ENCODE data around the gene C8A. TPM values are rescaled to one million over a fixed set of nuclear protein-coding genes. Genes with fewer than 3 reads are reported as not detected.

C8A gene
- polyA plus RNA-seq, 1 donor (not counting 4 experiments of a cell fraction or from before 2014, with no cell fraction given) = not detected

DNA sequence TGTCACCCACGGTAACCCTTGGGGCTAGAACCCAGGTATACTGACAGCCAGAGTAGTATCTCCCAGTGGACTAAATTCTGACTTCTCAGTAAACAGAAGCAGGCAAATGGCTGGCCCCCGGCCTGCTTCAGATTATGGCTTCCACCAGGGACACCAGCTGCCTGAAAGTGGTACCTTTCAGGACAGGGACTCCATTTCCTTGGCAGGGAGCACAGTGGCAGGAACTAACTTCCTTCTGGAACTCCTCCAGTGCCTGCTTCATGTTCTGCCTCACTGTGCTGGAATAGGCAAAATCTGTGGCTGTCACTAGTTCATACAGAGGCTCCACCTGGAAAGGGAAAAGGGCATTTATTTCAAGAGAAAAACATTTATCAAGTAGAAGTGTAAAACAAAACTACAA lies 78.6 kb downstream of the C8A start:
- no peak overlapping the region for H3K4me2 ChIP-seq (ENCODE audit: control insufficient read depth, extremely low read depth, insufficient read depth, low read depth, low read length)
- no peaks in the 10 kb centered on the region for H3K9me1 ChIP-seq (ENCODE audit: control insufficient read depth, extremely low read depth, insufficient read depth, low read length)
- H3K4me3 ChIP-seq (ENCODE audit: control insufficient read depth in 2 of 3, extremely low read depth in 1 of 3, insufficient read depth in 2 of 3, low read depth in 1 of 3, low read length in 3 of 3) = no peak overlapping the region
- FAIRE-seq (no peak), DNase-seq (ENCODE audit: low read depth, low spot score) (no peak)
- no peak overlapping the region for H2AFZ ChIP-seq (ENCODE audit: control insufficient read depth, low read length)
- H3K9me3 ChIP-seq (ENCODE audit: control insufficient read depth, low read depth, low read length) = no peaks in the 10 kb centered on the region
- H3K36me3 ChIP-seq (ENCODE audit: control insufficient read depth in 2 of 2, extremely low read depth in 1 of 2, insufficient read depth in 2 of 2, low read length in 2 of 2) = no peaks in the 10 kb centered on the region
- no peaks in the 10 kb centered on the region for H3K79me2 ChIP-seq (ENCODE audit: control insufficient read depth, insufficient read depth, low read length)
- TF ChIP-seq EZH2 (IDR thresholded peaks at IDR 0.05; ENCODE audit: low read length) = no peak
- TF ChIP-seq, protein P1, sequence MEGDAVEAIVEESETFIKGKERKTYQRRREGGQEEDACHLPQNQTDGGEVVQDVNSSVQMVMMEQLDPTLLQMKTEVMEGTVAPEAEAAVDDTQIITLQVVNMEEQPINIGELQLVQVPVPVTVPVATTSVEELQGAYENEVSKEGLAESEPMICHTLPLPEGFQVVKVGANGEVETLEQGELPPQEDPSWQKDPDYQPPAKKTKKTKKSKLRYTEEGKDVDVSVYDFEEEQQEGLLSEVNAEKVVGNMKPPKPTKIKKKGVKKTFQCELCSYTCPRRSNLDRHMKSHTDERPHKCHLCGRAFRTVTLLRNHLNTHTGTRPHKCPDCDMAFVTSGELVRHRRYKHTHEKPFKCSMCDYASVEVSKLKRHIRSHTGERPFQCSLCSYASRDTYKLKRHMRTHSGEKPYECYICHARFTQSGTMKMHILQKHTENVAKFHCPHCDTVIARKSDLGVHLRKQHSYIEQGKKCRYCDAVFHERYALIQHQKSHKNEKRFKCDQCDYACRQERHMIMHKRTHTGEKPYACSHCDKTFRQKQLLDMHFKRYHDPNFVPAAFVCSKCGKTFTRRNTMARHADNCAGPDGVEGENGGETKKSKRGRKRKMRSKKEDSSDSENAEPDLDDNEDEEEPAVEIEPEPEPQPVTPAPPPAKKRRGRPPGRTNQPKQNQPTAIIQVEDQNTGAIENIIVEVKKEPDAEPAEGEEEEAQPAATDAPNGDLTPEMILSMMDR (optimal IDR thresholded peaks at IDR 0.05 in 1 of 3, IDR thresholded peaks at IDR 0.05 in 1 of 3, conservative IDR thresholded peaks at IDR 0.05 in 1 of 3; ENCODE audit: extremely low read depth in 1 of 3, insufficient read depth in 2 of 3, low read length in 3 of 3) = no peak
- H4K20me1 ChIP-seq (ENCODE audit: control insufficient read depth, extremely low read depth, insufficient read depth, low read length) = no peaks in the 10 kb centered on the region
- dilution Hi-C loops (cut with MboI; ENCODE audit: extremely low pct_ligation_motif_present, low sequenced_read_pairs) = no loop called here
- no peaks in the 10 kb centered on the region for H3K27me3 ChIP-seq (ENCODE audit: control insufficient read depth, extremely low read depth, insufficient read depth, low read length)
- no peak overlapping the region for H3K9ac ChIP-seq (ENCODE audit: control insufficient read depth, extremely low read depth, insufficient read depth, low read length)
- H3K4me1 ChIP-seq (ENCODE audit: control insufficient read depth, extremely low read depth, insufficient read depth, low read length) = no peaks in the 10 kb centered on the region
- no peak overlapping the region for H3K27ac ChIP-seq (ENCODE audit: control insufficient read depth, insufficient read depth, low read length)

DNA sequence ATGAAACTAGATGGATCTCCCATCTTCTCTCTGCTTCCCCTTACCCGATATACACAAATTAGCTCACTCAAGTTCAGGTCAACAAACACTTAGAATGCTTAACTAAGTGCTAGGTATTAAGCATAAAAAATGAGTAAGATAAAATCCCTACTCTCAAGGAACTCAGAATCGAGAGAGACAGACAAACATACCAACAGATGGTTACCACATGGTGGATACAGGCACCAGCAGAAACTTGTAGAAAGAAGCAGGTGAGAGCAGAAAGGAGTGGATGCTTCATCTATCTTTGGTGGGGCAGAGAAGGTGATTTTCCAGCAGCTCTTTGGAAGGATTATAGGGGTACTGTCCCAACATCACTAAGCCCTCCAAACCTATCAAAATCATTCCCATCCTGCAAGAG lies 79.0 kb downstream of the C8A start:
- Histone ChIP-seq H3K79me2 (ENCODE audit: control insufficient read depth, insufficient read depth, low read length) (no peaks in the 10 kb centered on the region), H3K9ac (ENCODE audit: control insufficient read depth, extremely low read depth, insufficient read depth, low read length) (no peak overlapping the region), H3K9me3 (ENCODE audit: control insufficient read depth, low read depth, low read length) (no peaks in the 10 kb centered on the region), H3K9me1 (ENCODE audit: control insufficient read depth, extremely low read depth, insufficient read depth, low read length) (no peaks in the 10 kb centered on the region), H4K20me1 (ENCODE audit: control insufficient read depth, extremely low read depth, insufficient read depth, low read length) (no peaks in the 10 kb centered on the region), H3K4me3 (ENCODE audit: control insufficient read depth in 2 of 3, extremely low read depth in 1 of 3, insufficient read depth in 2 of 3, low read depth in 1 of 3, low read length in 3 of 3) (no peak overlapping the region), H3K36me3 (ENCODE audit: control insufficient read depth in 2 of 2, extremely low read depth in 1 of 2, insufficient read depth in 2 of 2, low read length in 2 of 2) (no peaks in the 10 kb centered on the region), H3K27me3 (ENCODE audit: control insufficient read depth, extremely low read depth, insufficient read depth, low read length) (no peaks in the 10 kb centered on the region), H3K4me2 (ENCODE audit: control insufficient read depth, extremely low read depth, insufficient read depth, low read depth, low read length) (no peak overlapping the region), H2AFZ (ENCODE audit: control insufficient read depth, low read length) (no peak overlapping the region), H3K27ac (ENCODE audit: control insufficient read depth, insufficient read depth, low read length) (no peak overlapping the region), H3K4me1 (ENCODE audit: control insufficient read depth, extremely low read depth, insufficient read depth, low read length) (no peaks in the 10 kb centered on the region)
- FAIRE-seq = no peak
- DNase-seq (ENCODE audit: low read depth, low spot score) = no peak
- TF ChIP-seq EZH2 (IDR thresholded peaks at IDR 0.05; ENCODE audit: low read length) = no peak
- TF ChIP-seq, protein P1 (optimal IDR thresholded peaks at IDR 0.05 in 1 of 3, IDR thresholded peaks at IDR 0.05 in 1 of 3, conservative IDR thresholded peaks at IDR 0.05 in 1 of 3; ENCODE audit: extremely low read depth in 1 of 3, insufficient read depth in 2 of 3, low read length in 3 of 3) = no peak
- dilution Hi-C loops (cut with MboI; ENCODE audit: extremely low pct_ligation_motif_present, low sequenced_read_pairs) = no loop called here

Measured in keratinocyte (primary cell).